Body of pancreas (tissue), 4 donors: Measurements from ENCODE around the gene NIPA2. TPM values are rescaled to one million over a fixed set of nuclear protein-coding genes. Genes with fewer than 3 reads are reported as not detected.

Experiments
- ATAC-seq: fragments of 150-250 bp; one replicate; pipeline ENCODE4 v1.9.1; 2016
- DNase-seq, 4 donors: peaks; one replicate each; pipeline ENCODE4 v3.0.0-alpha.2; 2019
- H3K27ac ChIP-seq, 4 donors: fragments of 200-600 bp; sonication (generic); 1 replicate in 3 of 4; 2 replicates in 1 of 4; pipeline versions ENCODE4 v1.5.1 to v1.6.1; 2016 to 2019; ENCODE audit warnings: mild to moderate bottlenecking in 1 of 4, mixed read lengths in 1 of 4, moderate library complexity in 1 of 4
- H3K27me3 ChIP-seq, 2 donors: fragments of 200-600 bp; sonication (generic); one replicate each; pipeline ENCODE4 v1.6.0; 2016; ENCODE audit warnings: mild to moderate bottlenecking in 1 of 2
- H3K36me3 ChIP-seq, 2 donors: fragments of 200-600 bp; sonication (generic); replicated peaks in 1 of 2; 2 replicates each; pipeline ENCODE4 v1.5.1; 2016; ENCODE audit warnings: low read depth in 2 of 2; ENCODE audit not compliant: insufficient read depth in 1 of 2
- H3K4me1 ChIP-seq: fragments of 200-600 bp; sonication (generic); one replicate; pipeline ENCODE4 v1.6.0; 2016
- H3K4me3 ChIP-seq, 2 donors: fragments of 200-600 bp; sonication (generic); 1 replicate in 1 of 2; 2 replicates in 1 of 2; pipeline ENCODE4 v1.5.1; 2016 to 2019
- H3K9me3 ChIP-seq, 3 donors: fragments of 200-600 bp; sonication (generic); 1 replicate in 2 of 3; 2 replicates in 1 of 3; pipeline ENCODE4 v1.5.1; 2016
- CTCF ChIP-seq, 7 experiments: fragments of 450-650 bp in 4 of 7; fragments of 200-600 bp in 3 of 7; sonication (generic) in 3 of 7; IDR thresholded peaks; one replicate each; pipeline ENCODE4 v1.5.1; 2016 to 2019; ENCODE audit warnings: antibody characterized with exemption in 7 of 7
- POLR2A ChIP-seq, 3 donors: fragments of 450-650 bp; IDR thresholded peaks; one replicate each; pipeline ENCODE4 v1.6.1; 2016; ENCODE audit warnings: antibody characterized with exemption in 3 of 3, mild to moderate bottlenecking in 2 of 3
- WGBS, 2 donors: methylation state at CpG; one replicate each; pipeline ENCODE4 v1.1.5; 2017; 5-methylcytosine and 5-hydroxymethylcytosine counted together
- intact Hi-C: fragments of 100-400 bp; cut with DNase I; formaldehyde crosslinking; loops from one replicate; pipeline ENCODE4 v1.15.1; 2023
- total RNA-seq, 2 donors: library from RNA; depleted of rRNA; stranded (reverse); fragments of >200 nt; gene quantifications; one replicate each; pipeline ENCODE4 v1.1.0, GENCODE V29; 2016

Gene NIPA2
- total RNA-seq, 2 donors from 2014 or later, result 21.8 to 37.2 TPM

GRCh38 chr15:22872936-22873701, 34.7 kb downstream of the NIPA2 start:
- TF ChIP-seq POLR2A (IDR thresholded peaks at IDR 0.05) (no peak), CTCF (IDR thresholded peaks at IDR 0.05) (no peak)
- ATAC-seq (no peak), DNase-seq (no peak)
- WGBS, 2 donors, result 84 to 94% methylated on average over 12 to 17 of the region's 17 CpGs
- no peaks in the 10 kb centered on the region for H3K4me1 ChIP-seq
- peak overlapping the region in 1 of 4 donors; percentile 23 for H3K27ac ChIP-seq
- peaks cover 4 to 42% of the 10 kb centered on the region in 2 donors for H3K36me3 ChIP-seq
- intact Hi-C loops, result no loop called here
- no peaks in the 10 kb centered on the region for H3K9me3 ChIP-seq
- H3K4me3 ChIP-seq, result no peak overlapping the region
- no peaks in the 10 kb centered on the region for H3K27me3 ChIP-seq

DNA sequence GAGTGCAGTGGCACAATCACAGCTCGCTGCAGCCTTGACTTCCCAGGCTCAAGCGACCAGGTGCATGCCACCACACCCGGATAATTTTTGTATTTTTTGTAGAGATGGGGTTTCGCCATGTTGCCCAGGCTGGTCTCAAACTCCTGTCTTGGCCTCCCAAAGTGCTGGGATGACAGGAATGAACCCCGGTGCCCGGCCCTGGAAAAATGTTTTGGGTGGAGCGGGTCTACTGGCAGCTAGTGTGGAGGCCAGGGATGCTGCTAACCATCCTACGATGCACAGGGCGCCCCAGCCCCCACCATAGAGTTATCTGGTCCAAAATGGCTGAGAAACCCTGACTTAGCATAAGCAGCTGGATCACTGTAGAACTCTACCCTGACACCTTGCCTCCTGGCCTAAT, 35.4 kb downstream of the NIPA2 start:
- WGBS, 2 donors, result 95 to 100% methylated on average over 6 to 9 of the region's 9 CpGs
- H3K4me3 ChIP-seq, result no peak overlapping the region
- intact Hi-C loops, result no loop called here
- no peak for ATAC-seq
- H3K27me3 ChIP-seq, result no peaks in the 10 kb centered on the region
- no peak for TF ChIP-seq POLR2A (IDR thresholded peaks at IDR 0.05)
- no peaks in the 10 kb centered on the region for H3K9me3 ChIP-seq
- DNase-seq, result no peak
- no peaks in the 10 kb centered on the region for H3K4me1 ChIP-seq
- peaks cover 4 to 39% of the 10 kb centered on the region in 2 donors for H3K36me3 ChIP-seq
- no peak overlapping the region for H3K27ac ChIP-seq

GRCh38 chr15:22874256-22874655, 35.8 kb downstream of the NIPA2 start:
- ATAC-seq, result no peak
- peaks cover 4 to 37% of the 10 kb centered on the region in 2 donors for H3K36me3 ChIP-seq
- 87 to 97% methylated on average over 7 to 8 of the region's 8 CpGs for WGBS, 2 donors
- H3K27me3 ChIP-seq, result no peaks in the 10 kb centered on the region
- no peaks in the 10 kb centered on the region for H3K4me1 ChIP-seq
- H3K4me3 ChIP-seq, result no peak overlapping the region
- TF ChIP-seq POLR2A (IDR thresholded peaks at IDR 0.05) (no peak), CTCF (IDR thresholded peaks at IDR 0.05) (no peak)
- no peak overlapping the region for H3K27ac ChIP-seq
- intact Hi-C loops, result no loop called here
- DNase-seq, result no peak
- H3K9me3 ChIP-seq, result no peaks in the 10 kb centered on the region

DNA sequence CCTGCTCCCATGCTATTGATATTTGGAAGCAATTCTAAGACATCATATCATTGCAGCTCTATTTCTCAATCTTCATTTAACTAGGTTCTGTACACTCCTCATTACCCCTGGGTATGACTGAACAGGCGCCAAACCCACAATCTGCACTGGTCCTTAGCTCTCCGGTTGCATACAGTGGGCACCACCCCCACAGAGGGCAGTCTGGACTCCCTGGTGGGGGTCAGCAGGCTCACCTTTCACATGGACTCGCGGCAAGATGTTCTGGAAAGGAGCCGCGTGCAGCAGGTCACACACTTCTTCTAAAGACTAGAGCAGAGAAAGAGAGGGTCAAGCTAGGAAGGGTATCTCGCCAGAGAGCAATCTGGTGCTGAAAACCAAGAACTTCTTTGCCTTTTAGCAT, 36.5 kb downstream of the NIPA2 start:
- Histone ChIP-seq H3K27me3 (no peaks in the 10 kb centered on the region), H3K36me3 (peaks cover 4 to 36% of the 10 kb centered on the region in 2 donors), H3K4me3 (no peak overlapping the region), H3K4me1 (no peaks in the 10 kb centered on the region), H3K27ac (no peak overlapping the region), H3K9me3 (no peaks in the 10 kb centered on the region)
- 88 to 91% methylated on average over 7 of the region's 7 CpGs for WGBS, 2 donors
- intact Hi-C loops, result no loop called here
- ATAC-seq (no peak), DNase-seq (no peak)
- TF ChIP-seq CTCF (IDR thresholded peaks at IDR 0.05) (no peak), POLR2A (IDR thresholded peaks at IDR 0.05) (no peak)

DNA sequence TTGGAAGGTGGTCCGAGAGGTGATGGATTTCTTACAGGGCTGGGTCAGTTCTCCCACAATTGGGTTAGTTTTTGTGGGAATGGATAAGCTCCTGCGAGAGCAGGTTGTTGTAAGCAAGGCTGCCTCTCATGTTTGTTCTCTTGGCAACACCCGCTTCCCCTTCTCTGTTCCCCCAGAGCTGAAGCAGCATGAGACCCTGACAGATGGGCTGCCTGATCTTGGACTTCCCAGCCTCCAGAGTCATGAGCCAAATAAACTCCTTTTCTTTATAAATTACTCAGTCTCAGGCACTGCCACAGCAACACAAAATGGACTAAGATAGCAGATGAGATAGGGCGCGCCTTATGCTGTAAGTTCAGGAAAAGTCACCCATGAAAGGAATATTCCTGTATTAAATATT, 38.7 kb downstream of the NIPA2 start:
- no peaks in the 10 kb centered on the region for H3K27me3 ChIP-seq
- TF ChIP-seq CTCF (IDR thresholded peaks at IDR 0.05) (no peak), POLR2A (IDR thresholded peaks at IDR 0.05) (no peak)
- WGBS, 2 donors, result 98 to 100% methylated on average over 5 of the region's 5 CpGs
- no peak for ATAC-seq
- H3K4me3 ChIP-seq, result no peak overlapping the region
- intact Hi-C loops, result no loop called here
- no peaks in the 10 kb centered on the region for H3K9me3 ChIP-seq
- peaks cover 10% of the 10 kb centered on the region for H3K4me1 ChIP-seq
- H3K27ac ChIP-seq, result no peak overlapping the region
- DNase-seq, result no peak
- H3K36me3 ChIP-seq, result peaks cover 4 to 37% of the 10 kb centered on the region in 2 donors
